ENCODE measurements around the gene BDKRB1. TPM values are rescaled to one million over a fixed set of nuclear protein-coding genes. Genes with fewer than 3 reads are reported as not detected.

Gene BDKRB1
- total RNA-seq, 1 experiment from 2014 or later = 0.11 TPM

- TF ChIP-seq PRRX2 (CRISPR knock-in tag; IDR thresholded peaks at IDR 0.05) = no peak
- TF ChIP-seq NFE2L1 (CRISPR knock-in tag; IDR thresholded peaks at IDR 0.05) = no peak
- TF ChIP-seq ZNF423 (CRISPR knock-in tag; IDR thresholded peaks at IDR 0.05) = no peak
Measured at GRCh38 chr14:96261772-96262655, 6.0 kb downstream of the BDKRB1 start (continued).

GRCh38 chr14:96263347-96264199 is 7.6 kb downstream of the BDKRB1 start:
- H3K4me3 Mint-ChIP-seq = no peak overlapping the region
- POLR2A ChIA-PET = no interaction called here
- TF ChIP-seq ATF2 (CRISPR knock-in tag; IDR thresholded peaks at IDR 0.05; ENCODE audit: borderline replicate concordance, low read depth) = no peak
- no peak for TF ChIP-seq E2F5 (CRISPR knock-in tag; IDR thresholded peaks at IDR 0.05)
- no peak for TF ChIP-seq TCF7 (CRISPR knock-in tag; IDR thresholded peaks at IDR 0.05; ENCODE audit: low read depth)
- TF ChIP-seq ESRRA (CRISPR knock-in tag; IDR thresholded peaks at IDR 0.05; ENCODE audit: borderline replicate concordance) = no peak
- TF ChIP-seq ATF1 (CRISPR knock-in tag; IDR thresholded peaks at IDR 0.05) = no peak
- TF ChIP-seq GRHL2 (CRISPR knock-in tag; IDR thresholded peaks at IDR 0.05; ENCODE audit: insufficient replicate concordance, severe bottlenecking) = no peak
- TF ChIP-seq, protein P1, sequence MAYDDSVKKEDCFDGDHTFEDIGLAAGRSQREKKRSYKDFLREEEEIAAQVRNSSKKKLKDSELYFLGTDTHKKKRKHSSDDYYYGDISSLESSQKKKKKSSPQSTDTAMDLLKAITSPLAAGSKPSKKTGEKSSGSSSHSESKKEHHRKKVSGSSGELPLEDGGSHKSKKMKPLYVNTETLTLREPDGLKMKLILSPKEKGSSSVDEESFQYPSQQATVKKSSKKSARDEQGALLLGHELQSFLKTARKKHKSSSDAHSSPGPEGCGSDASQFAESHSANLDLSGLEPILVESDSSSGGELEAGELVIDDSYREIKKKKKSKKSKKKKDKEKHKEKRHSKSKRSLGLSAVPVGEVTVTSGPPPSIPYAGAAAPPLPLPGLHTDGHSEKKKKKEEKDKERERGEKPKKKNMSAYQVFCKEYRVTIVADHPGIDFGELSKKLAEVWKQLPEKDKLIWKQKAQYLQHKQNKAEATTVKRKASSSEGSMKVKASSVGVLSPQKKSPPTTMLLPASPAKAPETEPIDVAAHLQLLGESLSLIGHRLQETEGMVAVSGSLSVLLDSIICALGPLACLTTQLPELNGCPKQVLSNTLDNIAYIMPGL (CRISPR knock-in tag; IDR thresholded peaks at IDR 0.05) = no peak
- TF ChIP-seq, protein P2, sequence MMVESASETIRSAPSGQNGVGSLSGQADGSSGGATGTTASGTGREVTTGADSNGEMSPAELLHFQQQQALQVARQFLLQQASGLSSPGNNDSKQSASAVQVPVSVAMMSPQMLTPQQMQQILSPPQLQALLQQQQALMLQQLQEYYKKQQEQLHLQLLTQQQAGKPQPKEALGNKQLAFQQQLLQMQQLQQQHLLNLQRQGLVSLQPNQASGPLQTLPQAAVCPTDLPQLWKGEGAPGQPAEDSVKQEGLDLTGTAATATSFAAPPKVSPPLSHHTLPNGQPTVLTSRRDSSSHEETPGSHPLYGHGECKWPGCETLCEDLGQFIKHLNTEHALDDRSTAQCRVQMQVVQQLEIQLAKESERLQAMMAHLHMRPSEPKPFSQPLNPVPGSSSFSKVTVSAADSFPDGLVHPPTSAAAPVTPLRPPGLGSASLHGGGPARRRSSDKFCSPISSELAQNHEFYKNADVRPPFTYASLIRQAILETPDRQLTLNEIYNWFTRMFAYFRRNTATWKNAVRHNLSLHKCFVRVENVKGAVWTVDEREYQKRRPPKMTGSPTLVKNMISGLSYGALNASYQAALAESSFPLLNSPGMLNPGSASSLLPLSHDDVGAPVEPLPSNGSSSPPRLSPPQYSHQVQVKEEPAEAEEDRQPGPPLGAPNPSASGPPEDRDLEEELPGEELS (CRISPR knock-in tag; IDR thresholded peaks at IDR 0.05) = no peak
- no peak for TF ChIP-seq NFYB (CRISPR knock-in tag; conservative IDR thresholded peaks at IDR 0.05; ENCODE audit: low read depth)
- TF ChIP-seq CBFB (CRISPR knock-in tag; IDR thresholded peaks at IDR 0.05; ENCODE audit: low read depth) = no peak
- TF ChIP-seq MYBL2 (CRISPR knock-in tag; IDR thresholded peaks at IDR 0.05) = no peak
- TF ChIP-seq, protein P3, sequence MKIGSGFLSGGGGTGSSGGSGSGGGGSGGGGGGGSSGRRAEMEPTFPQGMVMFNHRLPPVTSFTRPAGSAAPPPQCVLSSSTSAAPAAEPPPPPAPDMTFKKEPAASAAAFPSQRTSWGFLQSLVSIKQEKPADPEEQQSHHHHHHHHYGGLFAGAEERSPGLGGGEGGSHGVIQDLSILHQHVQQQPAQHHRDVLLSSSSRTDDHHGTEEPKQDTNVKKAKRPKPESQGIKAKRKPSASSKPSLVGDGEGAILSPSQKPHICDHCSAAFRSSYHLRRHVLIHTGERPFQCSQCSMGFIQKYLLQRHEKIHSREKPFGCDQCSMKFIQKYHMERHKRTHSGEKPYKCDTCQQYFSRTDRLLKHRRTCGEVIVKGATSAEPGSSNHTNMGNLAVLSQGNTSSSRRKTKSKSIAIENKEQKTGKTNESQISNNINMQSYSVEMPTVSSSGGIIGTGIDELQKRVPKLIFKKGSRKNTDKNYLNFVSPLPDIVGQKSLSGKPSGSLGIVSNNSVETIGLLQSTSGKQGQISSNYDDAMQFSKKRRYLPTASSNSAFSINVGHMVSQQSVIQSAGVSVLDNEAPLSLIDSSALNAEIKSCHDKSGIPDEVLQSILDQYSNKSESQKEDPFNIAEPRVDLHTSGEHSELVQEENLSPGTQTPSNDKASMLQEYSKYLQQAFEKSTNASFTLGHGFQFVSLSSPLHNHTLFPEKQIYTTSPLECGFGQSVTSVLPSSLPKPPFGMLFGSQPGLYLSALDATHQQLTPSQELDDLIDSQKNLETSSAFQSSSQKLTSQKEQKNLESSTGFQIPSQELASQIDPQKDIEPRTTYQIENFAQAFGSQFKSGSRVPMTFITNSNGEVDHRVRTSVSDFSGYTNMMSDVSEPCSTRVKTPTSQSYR (CRISPR knock-in tag; IDR thresholded peaks at IDR 0.05) = no peak
- no peak for TF ChIP-seq TEAD1 (CRISPR knock-in tag; IDR thresholded peaks at IDR 0.05)
- no peak for TF ChIP-seq CREM (CRISPR knock-in tag; IDR thresholded peaks at IDR 0.05)
- no peak for TF ChIP-seq ZNF396 (CRISPR knock-in tag; IDR thresholded peaks at IDR 0.05; ENCODE audit: borderline replicate concordance)
- TF ChIP-seq IRF2 (CRISPR knock-in tag; IDR thresholded peaks at IDR 0.05; ENCODE audit: borderline replicate concordance, low read depth) = no peak
- no peak for TF ChIP-seq SMAD4 (CRISPR knock-in tag; IDR thresholded peaks at IDR 0.05)
- TF ChIP-seq, protein P4, sequence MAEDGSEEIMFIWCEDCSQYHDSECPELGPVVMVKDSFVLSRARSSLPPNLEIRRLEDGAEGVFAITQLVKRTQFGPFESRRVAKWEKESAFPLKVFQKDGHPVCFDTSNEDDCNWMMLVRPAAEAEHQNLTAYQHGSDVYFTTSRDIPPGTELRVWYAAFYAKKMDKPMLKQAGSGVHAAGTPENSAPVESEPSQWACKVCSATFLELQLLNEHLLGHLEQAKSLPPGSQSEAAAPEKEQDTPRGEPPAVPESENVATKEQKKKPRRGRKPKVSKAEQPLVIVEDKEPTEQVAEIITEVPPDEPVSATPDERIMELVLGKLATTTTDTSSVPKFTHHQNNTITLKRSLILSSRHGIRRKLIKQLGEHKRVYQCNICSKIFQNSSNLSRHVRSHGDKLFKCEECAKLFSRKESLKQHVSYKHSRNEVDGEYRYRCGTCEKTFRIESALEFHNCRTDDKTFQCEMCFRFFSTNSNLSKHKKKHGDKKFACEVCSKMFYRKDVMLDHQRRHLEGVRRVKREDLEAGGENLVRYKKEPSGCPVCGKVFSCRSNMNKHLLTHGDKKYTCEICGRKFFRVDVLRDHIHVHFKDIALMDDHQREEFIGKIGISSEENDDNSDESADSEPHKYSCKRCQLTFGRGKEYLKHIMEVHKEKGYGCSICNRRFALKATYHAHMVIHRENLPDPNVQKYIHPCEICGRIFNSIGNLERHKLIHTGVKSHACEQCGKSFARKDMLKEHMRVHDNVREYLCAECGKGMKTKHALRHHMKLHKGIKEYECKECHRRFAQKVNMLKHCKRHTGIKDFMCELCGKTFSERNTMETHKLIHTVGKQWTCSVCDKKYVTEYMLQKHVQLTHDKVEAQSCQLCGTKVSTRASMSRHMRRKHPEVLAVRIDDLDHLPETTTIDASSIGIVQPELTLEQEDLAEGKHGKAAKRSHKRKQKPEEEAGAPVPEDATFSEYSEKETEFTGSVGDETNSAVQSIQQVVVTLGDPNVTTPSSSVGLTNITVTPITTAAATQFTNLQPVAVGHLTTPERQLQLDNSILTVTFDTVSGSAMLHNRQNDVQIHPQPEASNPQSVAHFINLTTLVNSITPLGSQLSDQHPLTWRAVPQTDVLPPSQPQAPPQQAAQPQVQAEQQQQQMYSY (CRISPR knock-in tag; IDR thresholded peaks at IDR 0.05) = no peak

More at GRCh38 chr14:96263347-96264199, 7.6 kb downstream of the BDKRB1 start:
- CTCF ChIA-PET = interaction anchor here (0.7 to 6.5 kb wide), 2 partner anchors 159 to 164 kb away, joined by 3 to 53 read pairs; no protein-coding TSS in a partner anchor
- Mint-ChIP-seq H3K27ac (no peak overlapping the region), H3K9me3 (peaks cover 5% of the 10 kb centered on the region), H3K36me3 (no peaks in the 10 kb centered on the region), H3K27me3 (ENCODE audit: low read depth) (no peaks in the 10 kb centered on the region), H3K4me1 (no peaks in the 10 kb centered on the region)
- ATAC-seq (no peak; the same call in 1 of the 2 replicates), DNase-seq (ENCODE audit: low spot score) (no peak)

Data from WTC11 (cell line).